HG02759 (cell line): ENCODE data around the gene LCN6.

ENCODE experiments used
- ATAC-seq: cut with Tn5 transposase; IDR thresholded peaks from one replicate; pipeline ENCODE4 v1.9.1; 2021; ENCODE audit warnings: mild to moderate bottlenecking, moderate library complexity; ENCODE audit not compliant: unreplicated experiment

Gene LCN6

GRCh38 chr9:136694163-136694871 is 54.0 kb downstream of the LCN6 start:
- ATAC-seq, result no peak
